Measurements from ENCODE around the gene GCLC. TPM values are rescaled to one million over a fixed set of nuclear protein-coding genes. Genes with fewer than 3 reads are reported as not detected.

The GCLC gene
- total RNA-seq, 1 experiment from 2014 or later, result 108 TPM

- Mint-ChIP-seq H3K4me1 (ENCODE audit: insufficient read depth, unreplicated experiment) (peaks cover 15% of the 10 kb centered on the region), H3K4me3 (ENCODE audit: unreplicated experiment) (no peak overlapping the region), H3K27me3 (ENCODE audit: insufficient read depth, unreplicated experiment) (no peaks in the 10 kb centered on the region), H3K36me3 (ENCODE audit: insufficient read depth, unreplicated experiment) (peaks cover 78% of the 10 kb centered on the region), H3K9me3 (ENCODE audit: unreplicated experiment) (no peaks in the 10 kb centered on the region), H3K27ac (ENCODE audit: low read depth, unreplicated experiment) (no peak overlapping the region)
- POLR2A ChIA-PET, result no interaction called here
- TF ChIP-seq CTCF (IDR thresholded peaks at IDR 0.05; ENCODE audit: unreplicated experiment), result no peak
- intact Hi-C loops (cut with micrococcal nuclease), result no loop called here
- CTCF ChIA-PET, result interaction anchor here (2.0 kb wide), 1 partner anchor 228 kb away, joined by 5 read pairs; no protein-coding TSS in a partner anchor
- DNase-seq (ENCODE audit: unreplicated experiment), result no peak
- BruUV-seq (replicated peaks), result no TSS peak
Measured at GRCh38 chr6:53500095-53500494, 44.8 kb downstream of the GCLC start.

- DNase-seq (ENCODE audit: unreplicated experiment), result no peak
- H3K27ac Mint-ChIP-seq (ENCODE audit: low read depth, unreplicated experiment), result no peak overlapping the region
- no peak overlapping the region for H3K4me3 Mint-ChIP-seq (ENCODE audit: unreplicated experiment)
- no peaks in the 10 kb centered on the region for H3K9me3 Mint-ChIP-seq (ENCODE audit: unreplicated experiment)
- peaks cover 75% of the 10 kb centered on the region for H3K36me3 Mint-ChIP-seq (ENCODE audit: insufficient read depth, unreplicated experiment)
- H3K4me1 Mint-ChIP-seq (ENCODE audit: insufficient read depth, unreplicated experiment), result peaks cover 20% of the 10 kb centered on the region
- BruUV-seq (replicated peaks), result no TSS peak
- no peaks in the 10 kb centered on the region for H3K27me3 Mint-ChIP-seq (ENCODE audit: insufficient read depth, unreplicated experiment)
- ChIA-PET CTCF (interaction anchor here (0.5 to 2.0 kb wide), 4 partner anchors 38 to 229 kb away, joined by 3 to 5 read pairs (median 4); no protein-coding TSS in a partner anchor), POLR2A (interaction anchor here (0.5 kb wide), 1 partner anchor 296 kb away, joined by 3 read pairs; the partner anchor contains the start of gene LRRC1)
- intact Hi-C loops (cut with micrococcal nuclease), result loop anchor here (10.0 kb wide), 1 partner anchor 296 kb away; the partner anchor contains the start of gene LRRC1
- TF ChIP-seq CTCF (IDR thresholded peaks at IDR 0.05; ENCODE audit: unreplicated experiment), result no peak
Measured at GRCh38 chr6:53499094-53499493, 45.8 kb downstream of the GCLC start.

GRCh38 chr6:53498649-53499048, 46.3 kb downstream of the GCLC start:
- H3K36me3 Mint-ChIP-seq (ENCODE audit: insufficient read depth, unreplicated experiment), result peaks cover 71% of the 10 kb centered on the region

More at GRCh38 chr6:53498649-53499048, 46.3 kb downstream of the GCLC start:
- intact Hi-C loops (cut with micrococcal nuclease), result loop anchor here (10.0 kb wide), 1 partner anchor 296 kb away; the partner anchor contains the start of gene LRRC1
- ChIA-PET POLR2A (interaction anchor here (2.4 kb wide), 1 partner anchor 153 kb away, joined by 11 read pairs; no protein-coding TSS in a partner anchor), CTCF (interaction anchor here (0.7 to 2.0 kb wide), 2 partner anchors 39 to 230 kb away, joined by 4 to 5 read pairs; no protein-coding TSS in a partner anchor)
- no TSS peak for BruUV-seq (replicated peaks)
- H3K27ac Mint-ChIP-seq (ENCODE audit: low read depth, unreplicated experiment), result no peak overlapping the region
- H3K9me3 Mint-ChIP-seq (ENCODE audit: unreplicated experiment), result no peaks in the 10 kb centered on the region
- no peak overlapping the region for H3K4me3 Mint-ChIP-seq (ENCODE audit: unreplicated experiment)
- H3K27me3 Mint-ChIP-seq (ENCODE audit: insufficient read depth, unreplicated experiment), result no peaks in the 10 kb centered on the region
- peaks cover 23% of the 10 kb centered on the region for H3K4me1 Mint-ChIP-seq (ENCODE audit: insufficient read depth, unreplicated experiment)
- DNase-seq (ENCODE audit: unreplicated experiment), result no peak
- TF ChIP-seq CTCF (IDR thresholded peaks at IDR 0.05; ENCODE audit: unreplicated experiment), result no peak

Measured in MCF 10A (cell line).